ENCODE measurements around the gene DRC1. TPM values are rescaled to one million over a fixed set of nuclear protein-coding genes. Genes with fewer than 3 reads are reported as not detected.

DRC1 gene
- total and polyA plus RNA-seq, 2 of the 13 experiments (the other 11 are each of a cell fraction or from before 2014, with no cell fraction given), result 0.07 TPM; not detected in 1

GRCh38 chr2:26482211-26483026 lies 80.7 kb downstream of the DRC1 start (continued):
- TF ChIP-seq, protein P1, sequence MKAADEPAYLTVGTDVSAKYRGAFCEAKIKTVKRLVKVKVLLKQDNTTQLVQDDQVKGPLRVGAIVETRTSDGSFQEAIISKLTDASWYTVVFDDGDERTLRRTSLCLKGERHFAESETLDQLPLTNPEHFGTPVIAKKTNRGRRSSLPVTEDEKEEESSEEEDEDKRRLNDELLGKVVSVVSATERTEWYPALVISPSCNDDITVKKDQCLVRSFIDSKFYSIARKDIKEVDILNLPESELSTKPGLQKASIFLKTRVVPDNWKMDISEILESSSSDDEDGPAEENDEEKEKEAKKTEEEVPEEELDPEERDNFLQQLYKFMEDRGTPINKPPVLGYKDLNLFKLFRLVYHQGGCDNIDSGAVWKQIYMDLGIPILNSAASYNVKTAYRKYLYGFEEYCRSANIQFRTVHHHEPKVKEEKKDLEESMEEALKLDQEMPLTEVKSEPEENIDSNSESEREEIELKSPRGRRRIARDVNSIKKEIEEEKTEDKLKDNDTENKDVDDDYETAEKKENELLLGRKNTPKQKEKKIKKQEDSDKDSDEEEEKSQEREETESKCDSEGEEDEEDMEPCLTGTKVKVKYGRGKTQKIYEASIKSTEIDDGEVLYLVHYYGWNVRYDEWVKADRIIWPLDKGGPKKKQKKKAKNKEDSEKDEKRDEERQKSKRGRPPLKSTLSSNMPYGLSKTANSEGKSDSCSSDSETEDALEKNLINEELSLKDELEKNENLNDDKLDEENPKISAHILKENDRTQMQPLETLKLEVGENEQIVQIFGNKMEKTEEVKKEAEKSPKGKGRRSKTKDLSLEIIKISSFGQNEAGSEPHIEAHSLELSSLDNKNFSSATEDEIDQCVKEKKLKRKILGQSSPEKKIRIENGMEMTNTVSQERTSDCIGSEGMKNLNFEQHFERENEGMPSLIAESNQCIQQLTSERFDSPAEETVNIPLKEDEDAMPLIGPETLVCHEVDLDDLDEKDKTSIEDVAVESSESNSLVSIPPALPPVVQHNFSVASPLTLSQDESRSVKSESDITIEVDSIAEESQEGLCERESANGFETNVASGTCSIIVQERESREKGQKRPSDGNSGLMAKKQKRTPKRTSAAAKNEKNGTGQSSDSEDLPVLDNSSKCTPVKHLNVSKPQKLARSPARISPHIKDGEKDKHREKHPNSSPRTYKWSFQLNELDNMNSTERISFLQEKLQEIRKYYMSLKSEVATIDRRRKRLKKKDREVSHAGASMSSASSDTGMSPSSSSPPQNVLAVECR (CRISPR knock-in tag; IDR thresholded peaks at IDR 0.05; ENCODE audit: borderline replicate concordance), result no peak
- TF ChIP-seq ZSCAN31 (CRISPR knock-in tag; IDR thresholded peaks at IDR 0.05; ENCODE audit: low read depth) (no peak), LRRFIP1 (CRISPR knock-in tag; conservative IDR thresholded peaks at IDR 0.05) (no peak), CENPT (CRISPR knock-in tag; IDR thresholded peaks at IDR 0.05; ENCODE audit: low read depth) (no peak), GTF3A (CRISPR knock-in tag; conservative IDR thresholded peaks at IDR 0.05) (no peak)
